Fibroblast of mammary gland (primary cell): ENCODE measurements around the gene C9orf152.

ENCODE experiments used
- DNase-seq: peaks from one replicate; pipeline ENCODE4 v3.0.0-alpha.2; 2010; ENCODE audit warnings: low read depth
- H3K4me3 ChIP-seq: 2 replicates; pipeline ENCODE4 v1.5.1; 2011; ENCODE audit warnings: low read depth, mild to moderate bottlenecking, low read length, moderate library complexity; ENCODE audit not compliant: control insufficient read depth
- CTCF ChIP-seq: conservative IDR thresholded peaks from 2 replicates; pipeline ENCODE4 v1.5.1; 2011; ENCODE audit warnings: low read depth, low read length, inconsistent platforms; ENCODE audit not compliant: control insufficient read depth, insufficient read depth

C9orf152 gene

GRCh38 chr9:110170357-110171257 lies 37.4 kb downstream of the C9orf152 start:
- TF ChIP-seq CTCF = no peak
- no peak for DNase-seq
- no peak overlapping the region for H3K4me3 ChIP-seq

GRCh38 chr9:110168486-110168885 lies 39.5 kb downstream of the C9orf152 start:
- DNase-seq = no peak
- no peak overlapping the region for H3K4me3 ChIP-seq
- no peak for TF ChIP-seq CTCF

- no peak for TF ChIP-seq CTCF
- no peak overlapping the region for H3K4me3 ChIP-seq
Observed at GRCh38 chr9:110161940-110162339, 46.0 kb downstream of the C9orf152 start.

GRCh38 chr9:110160685-110161084 lies 47.3 kb downstream of the C9orf152 start:
- H3K4me3 ChIP-seq = no peak overlapping the region
- no peak for TF ChIP-seq CTCF
- no peak for DNase-seq

More at GRCh38 chr9:110161940-110162339, 46.0 kb downstream of the C9orf152 start:
- DNase-seq = no peak

GRCh38 chr9:110160123-110160522 lies 47.8 kb downstream of the C9orf152 start:
- no peak for DNase-seq
- TF ChIP-seq CTCF = no peak

GRCh38 chr9:110157823-110158664 lies 49.9 kb downstream of the C9orf152 start:
- no peak for TF ChIP-seq CTCF
- no peak for DNase-seq
- H3K4me3 ChIP-seq = no peak overlapping the region

More at GRCh38 chr9:110160123-110160522, 47.8 kb downstream of the C9orf152 start:
- H3K4me3 ChIP-seq = no peak overlapping the region
